ENCODE results near the gene CELSR1. TPM values are rescaled to one million over a fixed set of nuclear protein-coding genes. Genes with fewer than 3 reads are reported as not detected.

The CELSR1 gene
- total RNA-seq, 1 experiment from 2014 or later = 30.7 TPM

DNA sequence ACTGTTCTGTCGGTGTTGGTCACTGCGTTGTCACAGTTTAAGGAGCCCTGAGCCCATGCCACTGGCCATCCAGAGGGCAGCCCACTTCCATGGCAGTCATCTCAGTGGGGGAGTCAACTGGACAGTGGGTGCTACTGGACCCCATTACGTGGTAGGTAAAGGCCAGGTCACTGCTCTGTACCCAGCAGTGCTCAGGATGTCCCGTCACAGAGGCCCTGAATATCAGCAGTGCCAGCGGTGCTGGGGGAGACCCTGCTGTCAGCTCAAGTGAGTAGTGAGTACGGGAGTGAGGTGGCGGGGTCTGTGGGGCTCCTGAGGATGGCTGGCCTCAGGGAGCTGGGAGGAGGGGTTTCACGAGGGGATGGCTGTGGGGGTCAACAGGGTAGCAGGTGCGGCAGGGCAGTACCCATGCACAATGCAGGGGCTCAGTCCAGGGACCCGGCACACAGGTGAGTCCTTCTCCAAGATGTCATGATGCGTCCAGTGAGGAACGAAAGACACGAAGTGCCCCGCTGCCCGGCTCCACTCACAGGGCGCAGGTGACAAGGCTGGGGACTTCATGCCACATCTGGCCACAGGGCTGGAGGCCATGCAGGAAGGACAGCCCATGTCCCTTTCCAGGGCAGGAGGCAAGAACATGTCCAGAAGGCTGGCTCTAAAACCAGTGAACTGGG, 27.9 kb downstream of the CELSR1 start:
- ChIA-PET CTCF (interaction anchor here (1.2 kb wide), 1 partner anchor 38 kb away, joined by 3 read pairs; no protein-coding TSS in a partner anchor), POLR2A (no interaction called here)
- in situ Hi-C loops (cut with HindIII; ENCODE audit: low pct_unique_long_range_greater_than_20kb, low sequenced_read_pairs) = no loop called here

DNA sequence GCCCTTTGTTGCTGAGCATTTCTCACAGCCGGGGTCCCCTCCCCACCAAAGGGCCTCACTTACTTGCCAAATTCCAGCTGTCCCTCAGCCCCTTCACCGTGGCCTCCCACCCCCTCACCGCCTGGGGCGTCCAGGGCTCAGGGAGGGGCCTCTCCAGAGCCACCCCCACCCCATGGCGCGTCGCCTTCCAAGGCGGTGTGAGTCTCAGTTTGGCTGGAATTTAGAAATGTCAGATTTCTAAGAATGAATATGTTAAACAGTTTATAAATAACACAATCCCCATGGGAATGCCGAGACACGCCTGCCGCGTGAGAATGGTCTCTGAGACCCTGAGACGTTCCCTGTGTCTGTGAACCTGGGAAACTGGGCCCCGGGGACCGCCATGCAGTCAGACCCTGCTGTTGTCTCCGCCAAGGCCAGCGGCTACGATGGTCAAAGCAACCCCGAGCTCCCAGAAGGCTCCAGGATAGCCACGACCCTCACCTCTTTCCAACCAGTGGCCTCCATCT, 28.9 kb downstream of the CELSR1 start:
- in situ Hi-C loops (cut with HindIII; ENCODE audit: low pct_unique_long_range_greater_than_20kb, low sequenced_read_pairs) (no loop called here), intact Hi-C loops (cut with micrococcal nuclease; ENCODE audit: unreplicated experiment) (no loop called here)
- Histone ChIP-seq H3K4me1 (ENCODE audit: control insufficient read depth, insufficient read depth, low read length) (no peaks in the 10 kb centered on the region), H3K36me3 (ENCODE audit: control insufficient read depth, insufficient read depth, low read length) (no peaks in the 10 kb centered on the region), H3K27ac (ENCODE audit: low read length) (no peak overlapping the region), H3K27me3 (ENCODE audit: control insufficient read depth, insufficient read depth, low read length) (no peaks in the 10 kb centered on the region), H3K4me3 (ENCODE audit: low read depth in 2 of 2, low read length in 2 of 2) (no peak overlapping the region), H3K9me3 (ENCODE audit: control insufficient read depth, insufficient read depth, low read depth, low read length) (no peaks in the 10 kb centered on the region)
- TF ChIP-seq, protein P1, sequence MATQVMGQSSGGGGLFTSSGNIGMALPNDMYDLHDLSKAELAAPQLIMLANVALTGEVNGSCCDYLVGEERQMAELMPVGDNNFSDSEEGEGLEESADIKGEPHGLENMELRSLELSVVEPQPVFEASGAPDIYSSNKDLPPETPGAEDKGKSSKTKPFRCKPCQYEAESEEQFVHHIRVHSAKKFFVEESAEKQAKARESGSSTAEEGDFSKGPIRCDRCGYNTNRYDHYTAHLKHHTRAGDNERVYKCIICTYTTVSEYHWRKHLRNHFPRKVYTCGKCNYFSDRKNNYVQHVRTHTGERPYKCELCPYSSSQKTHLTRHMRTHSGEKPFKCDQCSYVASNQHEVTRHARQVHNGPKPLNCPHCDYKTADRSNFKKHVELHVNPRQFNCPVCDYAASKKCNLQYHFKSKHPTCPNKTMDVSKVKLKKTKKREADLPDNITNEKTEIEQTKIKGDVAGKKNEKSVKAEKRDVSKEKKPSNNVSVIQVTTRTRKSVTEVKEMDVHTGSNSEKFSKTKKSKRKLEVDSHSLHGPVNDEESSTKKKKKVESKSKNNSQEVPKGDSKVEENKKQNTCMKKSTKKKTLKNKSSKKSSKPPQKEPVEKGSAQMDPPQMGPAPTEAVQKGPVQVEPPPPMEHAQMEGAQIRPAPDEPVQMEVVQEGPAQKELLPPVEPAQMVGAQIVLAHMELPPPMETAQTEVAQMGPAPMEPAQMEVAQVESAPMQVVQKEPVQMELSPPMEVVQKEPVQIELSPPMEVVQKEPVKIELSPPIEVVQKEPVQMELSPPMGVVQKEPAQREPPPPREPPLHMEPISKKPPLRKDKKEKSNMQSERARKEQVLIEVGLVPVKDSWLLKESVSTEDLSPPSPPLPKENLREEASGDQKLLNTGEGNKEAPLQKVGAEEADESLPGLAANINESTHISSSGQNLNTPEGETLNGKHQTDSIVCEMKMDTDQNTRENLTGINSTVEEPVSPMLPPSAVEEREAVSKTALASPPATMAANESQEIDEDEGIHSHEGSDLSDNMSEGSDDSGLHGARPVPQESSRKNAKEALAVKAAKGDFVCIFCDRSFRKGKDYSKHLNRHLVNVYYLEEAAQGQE (IDR thresholded peaks at IDR 0.05; ENCODE audit: insufficient read depth in 1 of 2, low read depth in 2 of 2, low read length in 1 of 2) = no peak
- TF ChIP-seq TCF7L2 (IDR thresholded peaks at IDR 0.05; ENCODE audit: low read depth, low read length) (no peak), SIN3A (IDR thresholded peaks at IDR 0.05; ENCODE audit: borderline replicate concordance, insufficient read depth, low read depth, low read length) (no peak), POLR2AphosphoS5 (IDR thresholded peaks at IDR 0.05; ENCODE audit: low read depth, low read length) (no peak)
- TF ChIP-seq, protein P2, sequence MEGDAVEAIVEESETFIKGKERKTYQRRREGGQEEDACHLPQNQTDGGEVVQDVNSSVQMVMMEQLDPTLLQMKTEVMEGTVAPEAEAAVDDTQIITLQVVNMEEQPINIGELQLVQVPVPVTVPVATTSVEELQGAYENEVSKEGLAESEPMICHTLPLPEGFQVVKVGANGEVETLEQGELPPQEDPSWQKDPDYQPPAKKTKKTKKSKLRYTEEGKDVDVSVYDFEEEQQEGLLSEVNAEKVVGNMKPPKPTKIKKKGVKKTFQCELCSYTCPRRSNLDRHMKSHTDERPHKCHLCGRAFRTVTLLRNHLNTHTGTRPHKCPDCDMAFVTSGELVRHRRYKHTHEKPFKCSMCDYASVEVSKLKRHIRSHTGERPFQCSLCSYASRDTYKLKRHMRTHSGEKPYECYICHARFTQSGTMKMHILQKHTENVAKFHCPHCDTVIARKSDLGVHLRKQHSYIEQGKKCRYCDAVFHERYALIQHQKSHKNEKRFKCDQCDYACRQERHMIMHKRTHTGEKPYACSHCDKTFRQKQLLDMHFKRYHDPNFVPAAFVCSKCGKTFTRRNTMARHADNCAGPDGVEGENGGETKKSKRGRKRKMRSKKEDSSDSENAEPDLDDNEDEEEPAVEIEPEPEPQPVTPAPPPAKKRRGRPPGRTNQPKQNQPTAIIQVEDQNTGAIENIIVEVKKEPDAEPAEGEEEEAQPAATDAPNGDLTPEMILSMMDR (IDR thresholded peaks at IDR 0.05) = no peak
- ATAC-seq = no peak
- ChIA-PET POLR2A (no interaction called here), CTCF (interaction anchor here (0.6 kb wide), 1 partner anchor 27 kb away, joined by 3 read pairs; no protein-coding TSS in a partner anchor)
- BruUV-seq (replicated peaks) = no TSS peak
- no peak for DNase-seq (ENCODE audit: low read depth, low spot score)

More for the DNA sequence above, 27.9 kb downstream of the CELSR1 start:
- intact Hi-C loops (cut with micrococcal nuclease; ENCODE audit: unreplicated experiment) = no loop called here
- no peaks in the 10 kb centered on the region for H3K4me1 ChIP-seq (ENCODE audit: control insufficient read depth, insufficient read depth, low read length)
- DNase-seq (ENCODE audit: low read depth, low spot score) = no peak
- no peaks in the 10 kb centered on the region for H3K27me3 ChIP-seq (ENCODE audit: control insufficient read depth, insufficient read depth, low read length)
- no peak for TF ChIP-seq TCF7L2 (IDR thresholded peaks at IDR 0.05; ENCODE audit: low read depth, low read length)
- TF ChIP-seq POLR2AphosphoS5 (IDR thresholded peaks at IDR 0.05; ENCODE audit: low read depth, low read length) = no peak
- TF ChIP-seq, protein P2 (IDR thresholded peaks at IDR 0.05) = no peak
- TF ChIP-seq, protein P1 (IDR thresholded peaks at IDR 0.05; ENCODE audit: insufficient read depth in 1 of 2, low read depth in 2 of 2, low read length in 1 of 2) = no peak
- no peak for TF ChIP-seq SIN3A (IDR thresholded peaks at IDR 0.05; ENCODE audit: borderline replicate concordance, insufficient read depth, low read depth, low read length)
- no peak overlapping the region for H3K27ac ChIP-seq (ENCODE audit: low read length)
- no peak overlapping the region for H3K4me3 ChIP-seq (ENCODE audit: low read depth in 2 of 2, low read length in 2 of 2)
- H3K36me3 ChIP-seq (ENCODE audit: control insufficient read depth, insufficient read depth, low read length) = no peaks in the 10 kb centered on the region
- ATAC-seq = no peak
- no TSS peak for BruUV-seq (replicated peaks)
- no peaks in the 10 kb centered on the region for H3K9me3 ChIP-seq (ENCODE audit: control insufficient read depth, insufficient read depth, low read depth, low read length)
